ENCODE measurements around the gene C1orf53. TPM values are rescaled to one million over a fixed set of nuclear protein-coding genes. Genes with fewer than 3 reads are reported as not detected.

The C1orf53 gene
- total RNA-seq, 1 experiment from 2014 or later = 1.4 TPM

GRCh38 chr1:197922070-197922390 is 19.6 kb downstream of the C1orf53 start:
- no peak for DNase-seq (ENCODE audit: low spot score)
- POLR2A ChIA-PET (ENCODE audit: low non-redundant PET) = no interaction called here
- H3K4me3 ChIP-seq (ENCODE audit: low read depth, low read length, poor library complexity, severe bottlenecking) = no peak overlapping the region

GRCh38 chr1:197923038-197923437 is 20.6 kb downstream of the C1orf53 start:
- Histone ChIP-seq H3K27me3 (replicated peaks; ENCODE audit: insufficient read depth, low read depth, low read length, poor library complexity) (peaks cover 46% of the 10 kb centered on the region), H3K4me1 (ENCODE audit: insufficient read depth, low read length, poor library complexity, severe bottlenecking) (peaks cover 4% of the 10 kb centered on the region), H3K4me3 (ENCODE audit: low read depth, low read length, poor library complexity, severe bottlenecking) (no peak overlapping the region), H3K36me3 (ENCODE audit: insufficient read depth, low read length, poor library complexity, severe bottlenecking) (no peaks in the 10 kb centered on the region), H3K9me3 (ENCODE audit: low read depth, low read length, poor library complexity, severe bottlenecking) (no peaks in the 10 kb centered on the region), H3K27ac (ENCODE audit: low read depth, low read length, poor library complexity, severe bottlenecking) (no peak overlapping the region)
- POLR2A ChIA-PET (ENCODE audit: low non-redundant PET) = no interaction called here
- no TSS peak for BruUV-seq (replicated peaks)
- intact Hi-C loops (cut with micrococcal nuclease; ENCODE audit: unreplicated experiment) = no loop called here
- TF ChIP-seq CTCF (conservative IDR thresholded peaks at IDR 0.05; ENCODE audit: low read depth, low read length) = no peak
- TF ChIP-seq EZH2 (IDR thresholded peaks at IDR 0.05; ENCODE audit: borderline replicate concordance, low read depth, low read length, poor library complexity, severe bottlenecking) = no peak
- DNase-seq (ENCODE audit: low spot score) = no peak
- CTCF ChIA-PET = no interaction called here

More at GRCh38 chr1:197922070-197922390, 19.6 kb downstream of the C1orf53 start:
- TF ChIP-seq EZH2 (IDR thresholded peaks at IDR 0.05; ENCODE audit: borderline replicate concordance, low read depth, low read length, poor library complexity, severe bottlenecking) (no peak), CTCF (conservative IDR thresholded peaks at IDR 0.05; ENCODE audit: low read depth, low read length) (no peak)
- CTCF ChIA-PET = no interaction called here
- Histone ChIP-seq H3K36me3 (ENCODE audit: insufficient read depth, low read length, poor library complexity, severe bottlenecking) (no peaks in the 10 kb centered on the region), H3K4me1 (ENCODE audit: insufficient read depth, low read length, poor library complexity, severe bottlenecking) (peaks cover 10% of the 10 kb centered on the region), H3K27me3 (replicated peaks; ENCODE audit: insufficient read depth, low read depth, low read length, poor library complexity) (peaks cover 56% of the 10 kb centered on the region), H3K27ac (ENCODE audit: low read depth, low read length, poor library complexity, severe bottlenecking) (no peak overlapping the region), H3K9me3 (ENCODE audit: low read depth, low read length, poor library complexity, severe bottlenecking) (no peaks in the 10 kb centered on the region)
- BruUV-seq (replicated peaks) = no TSS peak
- intact Hi-C loops (cut with micrococcal nuclease; ENCODE audit: unreplicated experiment) = no loop called here

- BruUV-seq (replicated peaks) = no TSS peak
- no peaks in the 10 kb centered on the region for H3K4me1 ChIP-seq (ENCODE audit: insufficient read depth, low read length, poor library complexity, severe bottlenecking)
- peaks cover 36% of the 10 kb centered on the region for H3K27me3 ChIP-seq (replicated peaks; ENCODE audit: insufficient read depth, low read depth, low read length, poor library complexity)
- ChIA-PET POLR2A (ENCODE audit: low non-redundant PET) (no interaction called here), CTCF (no interaction called here)
- TF ChIP-seq EZH2 (IDR thresholded peaks at IDR 0.05; ENCODE audit: borderline replicate concordance, low read depth, low read length, poor library complexity, severe bottlenecking) (no peak), CTCF (conservative IDR thresholded peaks at IDR 0.05; ENCODE audit: low read depth, low read length) (peak; percentile 79)
- DNase-seq (ENCODE audit: low spot score) = peak; percentile 63
- H3K9me3 ChIP-seq (ENCODE audit: low read depth, low read length, poor library complexity, severe bottlenecking) = no peaks in the 10 kb centered on the region
- no peak overlapping the region for H3K4me3 ChIP-seq (ENCODE audit: low read depth, low read length, poor library complexity, severe bottlenecking)
- H3K36me3 ChIP-seq (ENCODE audit: insufficient read depth, low read length, poor library complexity, severe bottlenecking) = no peaks in the 10 kb centered on the region
- intact Hi-C loops (cut with micrococcal nuclease; ENCODE audit: unreplicated experiment) = loop anchor here (1.0 to 2.0 kb wide), 2 partner anchors 310 to 398 kb away; no protein-coding TSS in a partner anchor
- H3K27ac ChIP-seq (ENCODE audit: low read depth, low read length, poor library complexity, severe bottlenecking) = no peak overlapping the region
These were observed 22.2 kb downstream of the C1orf53 start for GRCh38 chr1:197924516-197925123.
